K562 (cell line): ENCODE measurements around the gene DHRS11. TPM values are rescaled to one million over a fixed set of nuclear protein-coding genes. Genes with fewer than 3 reads are reported as not detected.
A peak's percentile ranks its signal among the peaks of the same experiment; 100 is the strongest.

Source experiments
- CSDE1 ChIP-seq, 2 experiments: fragments of 450-650 bp; IDR thresholded peaks; 2 replicates each; pipeline ENCODE4 v1.6.1; 2016; ENCODE audit warnings: mild to moderate bottlenecking in 1 of 2
- E2F1 ChIP-seq: sonication (generic); formaldehyde crosslinking; IDR thresholded peaks from 2 replicates; pipeline ENCODE4 v1.8.1; 2023; ENCODE audit warnings: mild to moderate bottlenecking, missing genetic modification reagents, moderate library complexity
- ELF4 ChIP-seq: fragments of 450-650 bp; formaldehyde crosslinking; IDR thresholded peaks from 2 replicates; pipeline ENCODE4 v1.4.0; 2022; ENCODE audit warnings: missing genetic modification characterization
- EZH2 ChIP-seq: IDR thresholded peaks from 2 replicates; pipeline ENCODE4 v1.6.1; 2012; ENCODE audit warnings: low read depth, mild to moderate bottlenecking, inconsistent platforms, low read length, borderline replicate concordance
- NCOR1 ChIP-seq: fragments of 450-650 bp; IDR thresholded peaks from 2 replicates; pipeline ENCODE4 v1.6.1; 2016; ENCODE audit warnings: mild to moderate bottlenecking, moderate library complexity
- NFIX ChIP-seq: fragments of 250-450 bp; sonication (Bioruptor Pico); IDR thresholded peaks from 2 replicates; pipeline ENCODE4 v1.4.0; 2020; ENCODE audit warnings: low read depth, mild to moderate bottlenecking, moderate library complexity
- NR4A1 ChIP-seq, 2 experiments: fragments of 250-450 bp in 1 of 2; fragments of 450-650 bp in 1 of 2; sonication (Bioruptor Pico) in 1 of 2; IDR thresholded peaks; 2 replicates each; pipeline versions ENCODE4 v1.4.0 to v1.6.1; 2016 to 2020; ENCODE audit warnings: mild to moderate bottlenecking in 2 of 2, missing compliant biosample characterization in 1 of 2, missing genetic modification characterization in 1 of 2, moderate library complexity in 1 of 2
- PCBP2 ChIP-seq: fragments of 200-400 bp; formaldehyde crosslinking; IDR thresholded peaks from 2 replicates; pipeline ENCODE4 v1.6.1; 2018; ENCODE audit warnings: low read length, low read depth, mild to moderate bottlenecking, moderate library complexity; ENCODE audit not compliant: poor library complexity, severe bottlenecking
- PHF20 ChIP-seq: fragments of 450-650 bp; IDR thresholded peaks from 2 replicates; pipeline ENCODE4 v1.6.1; 2018; ENCODE audit not compliant: partially characterized antibody
- POLR3G ChIP-seq: IDR thresholded peaks from 2 replicates; pipeline ENCODE4 v1.6.1; 2011; ENCODE audit not compliant: insufficient read length, insufficient replicate concordance; ENCODE audit errors: extremely low read depth
- SMAD4 ChIP-seq: fragments of 250-450 bp; sonication (Bioruptor Pico); conservative IDR thresholded peaks from 2 replicates; pipeline ENCODE4 v1.8.0; 2021; ENCODE audit warnings: inconsistent platforms, mild to moderate bottlenecking, moderate library complexity
- TAF15 ChIP-seq: fragments of 200-400 bp; formaldehyde crosslinking; IDR thresholded peaks from 2 replicates; pipeline ENCODE4 v1.6.1; 2017; ENCODE audit warnings: mild to moderate bottlenecking, low read depth, low read length, moderate library complexity
- THAP12 ChIP-seq: fragments of 250-450 bp; sonication (Bioruptor Pico); IDR thresholded peaks from 2 replicates; pipeline ENCODE4 v1.9.0; 2021; ENCODE audit warnings: mild to moderate bottlenecking, inconsistent platforms
- TSHZ1 ChIP-seq: fragments of 250-450 bp; sonication (Bioruptor Pico); IDR thresholded peaks from 2 replicates; pipeline ENCODE4 v1.4.0; 2020; ENCODE audit warnings: mild to moderate bottlenecking, moderate library complexity
- VEZF1 ChIP-seq: fragments of 200-800 bp; sonication (Bioruptor generic); IDR thresholded peaks from 2 replicates; pipeline ENCODE4 v1.6.1; 2017; ENCODE audit warnings: missing genetic modification characterization, missing compliant biosample characterization
- ZBTB12 ChIP-seq: fragments of 250-450 bp; sonication (Bioruptor Pico); IDR thresholded peaks from 2 replicates; pipeline ENCODE4 v1.4.0; 2020
- ZNF589 ChIP-seq: fragments of 200-800 bp; sonication (Bioruptor generic); IDR thresholded peaks from 2 replicates; pipeline ENCODE4 v1.6.1; 2016; ENCODE audit warnings: low read depth, missing genetic modification characterization, missing compliant biosample characterization
- ZNF699 ChIP-seq: fragments of 250-450 bp; sonication (Bioruptor Pico); IDR thresholded peaks from 2 replicates; pipeline ENCODE4 v1.8.0; 2021; ENCODE audit warnings: mild to moderate bottlenecking, moderate library complexity; ENCODE audit not compliant: insufficient replicate concordance
- ZNF707 ChIP-seq: fragments of 250-450 bp; sonication (Bioruptor Pico); conservative IDR thresholded peaks from 2 replicates; pipeline ENCODE4 v1.8.0; 2022; ENCODE audit warnings: inconsistent platforms, mild to moderate bottlenecking, moderate library complexity
- polyA plus RNA-seq, 8 experiments: library from polyadenylated mRNA; depleted of rRNA in 4 of 8; stranded (reverse) in 5 of 8; unstranded in 3 of 8; fragments of >200 nt; fragmentation: Nextera tagmentation in 2 of 8; fragmentation: Illumina TruSeq in 1 of 8; extraction: Ambion mirVana in 2 of 8; extraction: Trizol in 1 of 8; gene quantifications; 2 replicates each; pipeline versions ENCODE4 v1.2.1 to v1.2.3, GENCODE V29; 2011 to 2014; ENCODE audit warnings: inconsistent platforms in 1 of 8, missing spikeins in 1 of 8
- total RNA-seq, 7 experiments: library from RNA; depleted of rRNA in 6 of 7; stranded (reverse); fragments of >200 nt in 6 of 7; fragmentation: Illumina TruSeq in 2 of 7; extraction: Trizol in 2 of 7; gene quantifications; 2 replicates each; pipeline versions ENCODE4 v1.2.1 to v1.2.3, GENCODE V29; 2011 to 2021; ENCODE audit warnings: low replicate concordance in 1 of 7

The DHRS11 gene
- total and polyA plus RNA-seq, 9 of the 15 experiments (the other 6 are each of a cell fraction or from before 2014, with no cell fraction given), result 15.2 to 123 (median 59.8) TPM

GRCh38 chr17:36600465-36600864 lies 8.8 kb downstream of the DHRS11 start (continued):
- no peak for TF ChIP-seq TSHZ1 (CRISPR knock-in tag)
- no peak for TF ChIP-seq POLR3G
- TF ChIP-seq CSDE1 (IDR thresholded peaks at IDR 0.05), result no peak
- no peak for TF ChIP-seq NR4A1 (CRISPR knock-in tag; IDR thresholded peaks at IDR 0.05)
- TF ChIP-seq NR4A1 (tag; IDR thresholded peaks at IDR 0.05), result no peak
- no peak for TF ChIP-seq ZNF707
- no peak for TF ChIP-seq ZBTB12
- TF ChIP-seq ZNF699 (CRISPR knock-in tag), result no peak
- peak; percentile 88 for TF ChIP-seq NCOR1
- TF ChIP-seq PCBP2, result no peak
- TF ChIP-seq VEZF1 (CRISPR knock-in tag), result peak; percentile 62
- no peak for TF ChIP-seq EZH2
- TF ChIP-seq ELF4 (CRISPR knock-in tag), result no peak
- no peak for TF ChIP-seq ZNF589 (CRISPR knock-in tag)
- TF ChIP-seq TAF15, result no peak
- TF ChIP-seq NFIX (CRISPR knock-in tag), result no peak
- TF ChIP-seq E2F1, result no peak
- TF ChIP-seq PHF20, result no peak
- no peak for TF ChIP-seq THAP12 (CRISPR knock-in tag)
- peak; percentile 42 for TF ChIP-seq SMAD4 (CRISPR knock-in tag)
